Renal pelvis (tissue), 4 donors: Measurements from ENCODE around the gene MITF. TPM values are rescaled to one million over a fixed set of nuclear protein-coding genes. Genes with fewer than 3 reads are reported as not detected.

Experiments
- DNase-seq: peaks from one replicate; pipeline ENCODE4 v3.0.0-alpha.2; 2013
- polyA plus RNA-seq, 3 donors: library from polyadenylated mRNA; unstranded; fragments of 120-200 nt; gene quantifications; one replicate each; pipeline ENCODE4 v1.2.1, GENCODE V29; 2013; ENCODE audit not compliant: insufficient read length in 3 of 3

MITF gene
- polyA plus RNA-seq, 3 donors, result 35.5 to 51.3 (median 40.4) TPM

- no peak for DNase-seq
Measured at GRCh38 chr3:69719587-69720122, 19.6 kb upstream of the MITF start.

- DNase-seq, result no peak
Measured at GRCh38 chr3:69720824-69721223, 18.4 kb upstream of the MITF start.

DNA sequence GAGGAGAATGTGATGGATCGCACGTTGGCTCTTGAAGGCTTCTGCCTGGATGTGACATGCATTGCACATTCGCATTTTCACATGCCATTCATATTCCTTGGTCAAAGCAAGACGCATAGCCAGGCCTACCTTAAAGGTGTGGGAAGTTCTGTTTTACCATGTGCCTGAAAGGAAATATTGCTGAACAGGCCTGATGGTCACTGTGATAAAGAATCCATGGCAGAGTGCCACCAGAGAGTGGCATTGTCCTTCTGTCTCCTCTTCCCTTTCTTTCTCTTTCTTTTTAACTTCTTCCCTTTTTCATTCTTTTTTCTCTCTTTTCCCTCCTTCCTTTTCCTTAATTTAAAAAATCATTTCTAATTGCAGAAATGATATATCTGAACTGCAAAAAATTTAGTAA is 15.9 kb upstream of the MITF start:
- DNase-seq, result no peak

GRCh38 chr3:69724722-69725435 is 14.4 kb upstream of the MITF start:
- DNase-seq, result no peak

DNA sequence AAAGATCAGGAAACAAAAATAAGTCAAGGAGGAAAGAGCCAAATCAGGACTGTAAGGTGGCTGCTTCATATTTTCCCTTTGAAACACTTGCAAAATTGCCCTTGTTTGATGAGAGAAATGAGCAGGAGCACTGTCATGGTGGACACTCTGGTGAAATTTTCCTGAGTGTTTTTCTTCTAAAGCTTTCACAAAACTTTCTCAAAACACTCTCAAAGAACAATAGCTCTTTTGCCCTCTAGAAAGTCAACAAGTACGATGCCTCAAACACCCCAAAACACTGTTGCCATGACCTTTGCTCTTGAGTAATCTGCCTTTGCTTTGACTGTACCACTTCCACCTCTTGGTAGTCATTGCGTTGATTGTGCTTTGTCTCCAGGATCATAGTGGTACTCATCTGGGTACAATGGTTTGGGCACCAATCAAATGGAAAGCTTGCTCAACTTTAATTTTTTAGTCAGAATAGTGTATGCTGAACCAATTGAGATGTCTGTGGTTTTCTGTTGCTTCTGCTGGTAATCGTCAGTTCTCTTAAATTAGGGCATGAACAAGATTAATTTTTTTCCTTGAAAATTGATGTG is 13.2 kb upstream of the MITF start:
- no peak for DNase-seq

GRCh38 chr3:69729147-69729919 is 9.9 kb upstream of the MITF start:
- DNase-seq, result no peak

- DNase-seq, result no peak
Measured at GRCh38 chr3:69731080-69731479, 8.2 kb upstream of the MITF start.

DNA sequence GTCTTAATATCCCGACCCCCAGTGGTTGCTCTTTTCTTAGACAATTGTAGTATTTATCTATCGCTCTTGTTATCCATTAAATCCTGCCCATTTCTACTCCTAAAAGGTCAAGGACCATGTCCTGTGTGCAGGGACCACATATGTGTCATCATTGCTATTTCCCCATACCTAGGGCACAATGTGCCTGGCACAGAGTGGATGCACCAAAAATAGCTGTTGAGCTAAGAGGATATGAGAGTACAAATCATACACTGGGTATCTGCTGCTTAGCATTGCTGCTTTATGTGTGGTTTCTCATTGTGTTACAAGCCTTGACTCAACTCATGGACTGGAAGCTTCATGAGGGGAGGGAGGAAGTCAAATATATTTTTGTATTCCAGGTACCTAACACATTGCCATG is 3.4 kb upstream of the MITF start:
- no peak for DNase-seq

DNA sequence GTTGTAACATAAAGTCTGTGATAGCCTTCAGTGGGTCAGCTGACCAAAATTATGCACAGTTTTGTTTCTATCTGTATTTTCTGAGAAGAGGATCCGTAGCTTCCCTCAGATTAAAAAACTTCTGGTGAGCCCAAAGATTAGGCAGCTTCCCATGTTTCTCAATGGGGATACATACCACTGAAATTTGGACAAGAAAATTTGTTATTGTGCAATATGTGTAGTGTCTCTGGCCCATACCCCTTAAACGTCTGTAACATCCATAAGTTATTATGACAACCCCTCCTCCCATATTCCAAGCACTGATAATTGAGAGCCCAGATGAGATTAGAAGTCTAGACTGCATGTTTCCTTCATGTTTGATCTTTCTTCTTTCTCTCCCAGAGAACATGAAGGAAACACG is 1.9 kb upstream of the MITF start:
- DNase-seq, result no peak

DNA sequence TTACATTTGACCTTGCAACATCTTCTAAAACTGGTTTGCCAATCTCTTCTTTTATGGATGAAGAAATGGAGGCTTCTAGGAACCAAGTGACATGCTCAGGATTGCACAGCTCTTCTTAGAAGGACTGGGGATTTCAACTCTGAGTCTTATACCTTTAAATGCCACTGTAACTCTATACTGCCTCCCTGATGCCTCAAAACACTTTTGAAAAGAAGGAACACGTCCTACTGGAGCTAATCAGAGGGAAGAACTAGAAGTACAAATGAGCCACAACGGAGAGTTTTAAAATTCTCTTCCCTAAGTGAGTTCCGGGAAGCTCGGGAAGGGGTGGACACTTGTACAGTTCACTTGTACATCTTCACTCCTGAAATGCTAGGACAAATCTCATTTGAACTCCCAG is 949 bp upstream of the MITF start:
- DNase-seq, result no peak

- DNase-seq, result no peak
Measured at GRCh38 chr3:69738859-69739203, 433 bp upstream of the MITF start.

DNA sequence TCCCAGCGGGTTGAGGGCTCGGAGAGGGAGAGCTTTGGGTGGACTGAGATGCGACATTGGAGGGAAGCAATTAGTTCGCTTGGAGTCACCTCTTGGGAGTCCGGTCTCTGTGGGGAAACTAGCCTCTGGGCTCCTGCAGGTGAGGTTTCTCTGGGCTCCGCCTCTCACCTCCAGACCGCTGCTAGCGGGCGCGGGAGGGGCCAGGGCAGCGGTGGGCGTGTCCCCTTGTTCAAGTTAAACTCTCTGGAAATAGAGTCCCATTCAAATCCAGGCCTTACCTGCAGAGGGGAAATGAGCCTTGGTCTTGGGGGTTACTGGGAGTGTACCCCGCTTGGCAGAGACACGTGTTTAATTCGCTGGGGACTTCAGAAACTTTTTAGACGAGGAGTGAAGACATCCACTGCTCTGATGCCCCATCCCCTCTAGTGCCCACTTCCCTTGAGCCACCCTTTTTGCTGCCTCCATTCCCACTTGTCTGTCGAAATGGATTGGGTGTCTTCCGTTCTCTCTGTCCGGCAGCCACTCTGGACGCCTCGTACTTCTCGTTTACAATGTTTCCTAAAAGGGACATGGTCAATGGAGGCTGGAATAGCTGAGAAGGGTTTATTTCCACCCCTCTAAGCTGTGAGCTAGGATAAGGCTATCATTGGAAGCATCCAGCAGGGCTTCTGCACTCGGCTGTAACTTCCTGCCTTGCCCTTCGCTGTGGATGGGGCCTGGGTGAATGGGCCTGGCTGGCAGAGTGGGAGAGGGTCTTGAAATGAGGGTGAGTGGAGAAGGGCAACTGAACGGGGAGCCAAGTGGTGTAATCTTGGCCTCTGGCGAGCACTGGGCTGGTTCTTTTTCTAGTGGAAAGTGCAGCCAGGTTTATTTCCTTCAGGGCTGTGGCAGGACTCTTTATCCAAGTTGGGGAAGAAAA is 1.1 kb downstream of the MITF start:
- DNase-seq, result no peak

DNA sequence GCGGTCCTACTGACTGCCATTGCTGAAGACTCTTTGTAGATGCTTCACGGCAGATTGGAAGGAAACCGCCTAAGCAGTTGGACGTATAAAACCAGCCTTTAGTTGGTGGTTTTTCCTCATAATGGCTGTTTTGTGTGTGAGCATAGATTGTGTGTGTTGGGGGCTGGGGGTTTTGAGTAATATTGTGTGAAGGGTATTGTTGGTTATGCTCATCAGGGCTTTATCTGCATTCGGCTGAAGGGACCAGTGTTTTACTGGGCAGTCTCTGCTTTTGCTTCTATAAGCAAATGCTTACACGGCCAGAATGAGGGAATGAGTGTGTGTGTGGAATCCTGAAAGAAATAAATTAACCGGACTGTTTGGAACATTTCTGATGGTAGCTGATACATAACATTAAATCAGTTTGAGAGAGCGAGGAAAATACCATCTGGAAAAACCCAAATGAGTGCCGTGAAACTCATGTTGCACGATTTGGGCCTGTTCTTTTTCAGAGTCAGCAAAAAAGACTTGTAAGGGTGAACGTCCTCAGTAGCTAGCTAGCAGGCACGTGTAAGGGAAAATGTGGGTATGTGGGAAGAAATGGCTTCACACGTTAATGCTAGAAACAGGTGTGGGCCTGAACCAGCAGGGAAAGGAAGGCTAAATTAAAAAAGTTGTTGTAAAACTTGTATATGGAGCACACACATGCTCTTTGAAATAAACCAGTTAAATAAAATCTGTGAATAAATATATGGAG is 1.9 kb downstream of the MITF start:
- no peak for DNase-seq

DNA sequence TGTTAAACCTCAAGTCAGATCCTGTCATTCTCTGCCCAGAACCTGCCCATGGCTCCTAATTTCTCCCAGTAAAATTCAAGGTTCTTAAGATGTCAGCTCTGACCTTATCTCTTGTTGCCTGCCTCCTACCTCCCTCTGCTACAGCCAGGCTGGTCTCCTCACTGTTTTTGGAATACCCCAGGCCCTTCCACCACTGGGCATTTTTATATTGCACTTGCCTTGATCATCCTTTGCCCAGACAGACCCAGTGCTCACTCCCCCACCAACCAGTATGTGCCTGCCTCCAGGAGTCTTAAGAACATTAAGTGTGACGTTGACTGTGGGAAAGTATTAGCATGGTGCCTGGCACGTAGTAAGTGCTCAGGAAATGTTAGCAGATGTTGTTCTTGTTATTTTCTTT is 3.1 kb downstream of the MITF start:
- no peak for DNase-seq

DNA sequence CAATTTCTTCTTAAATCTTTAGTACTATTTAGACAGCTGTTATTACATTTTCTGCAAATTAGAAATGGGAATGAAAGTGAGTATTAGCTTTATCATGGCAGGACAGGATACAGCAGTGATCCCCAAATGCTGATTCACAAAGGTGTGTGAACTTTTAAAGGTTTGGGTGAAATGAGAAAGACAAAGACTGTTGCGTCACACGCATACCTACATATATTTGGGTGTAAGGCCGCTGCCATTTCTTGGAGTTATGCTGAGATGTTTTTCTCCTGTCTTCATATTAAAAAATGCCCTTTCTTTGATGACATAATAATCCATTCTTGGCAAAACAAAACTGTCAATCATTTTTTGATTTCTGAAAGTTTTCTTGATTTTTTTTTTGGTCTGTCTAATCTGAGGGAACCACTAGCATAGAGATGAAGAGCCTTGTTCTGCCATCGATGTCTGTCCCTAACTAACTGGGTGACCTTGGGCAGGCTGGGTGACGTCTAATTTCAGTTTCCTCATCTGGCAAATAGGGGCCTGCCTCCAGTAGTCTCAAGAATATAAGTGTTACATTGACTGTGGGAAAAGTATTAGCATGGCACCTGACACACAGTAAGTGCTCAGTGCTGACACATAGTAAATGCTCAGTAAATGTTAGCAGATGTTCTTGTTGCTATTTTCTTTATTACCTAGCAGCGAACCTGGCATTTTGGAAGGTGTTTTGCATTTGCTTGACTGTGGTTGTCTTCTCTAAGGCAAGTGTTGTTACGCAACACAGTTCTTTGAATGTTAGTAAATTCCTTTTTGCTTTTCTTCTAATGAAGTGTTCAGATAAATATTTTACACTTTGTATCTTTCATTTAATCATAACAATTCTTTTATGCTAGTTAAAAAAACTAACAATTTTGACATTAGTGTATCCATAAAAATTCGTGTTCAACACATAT is 5.0 kb downstream of the MITF start:
- no peak for DNase-seq

GRCh38 chr3:69745505-69745904 is 6.2 kb downstream of the MITF start:
- DNase-seq, result no peak

GRCh38 chr3:69746119-69746518 is 6.9 kb downstream of the MITF start:
- DNase-seq, result no peak

GRCh38 chr3:69747511-69748258 is 8.4 kb downstream of the MITF start:
- no peak for DNase-seq

- no peak for DNase-seq
Measured at GRCh38 chr3:69748503-69748902, 9.2 kb downstream of the MITF start.
